ENCODE data around the gene PTPRN.

Gene PTPRN

GRCh38 chr2:219245148-219245898 lies 63.9 kb downstream of the PTPRN start, which contains the start of the genes GLB1L and STK16:
TSS of gene GLB1L (minus strand) at chr2:219245444. CDS start at chr2:219243573, 1,871 bp downstream.
TSS of gene STK16 (plus strand) at chr2:219245479. CDS start at chr2:219246000, 521 bp downstream.
- DNase-seq (ENCODE audit: low read depth in 3 of 3) = peak; percentile 79 to 89 (median 79)

- no peak for DNase-seq (ENCODE audit: low read depth in 3 of 3)
Measured at GRCh38 chr2:219244789-219245147, 64.4 kb downstream of the PTPRN start.

- no peak for DNase-seq (ENCODE audit: low read depth in 3 of 3)
Measured at GRCh38 chr2:219243291-219243761, 65.9 kb downstream of the PTPRN start.
